HL-60 (cell line): Measurements from ENCODE around the gene PAWR.

Experiments
- GABPA ChIP-seq: IDR thresholded peaks from 2 replicates; pipeline ENCODE4 v1.6.1; 2012; ENCODE audit warnings: low read depth
- POLR2AphosphoS5 ChIP-seq: IDR thresholded peaks from 2 replicates; pipeline ENCODE4 v1.6.1; 2012; ENCODE audit warnings: low read depth
- SPI1 ChIP-seq: IDR thresholded peaks from 2 replicates; pipeline ENCODE4 v1.6.1; 2012; ENCODE audit warnings: low read depth, mild to moderate bottlenecking, borderline replicate concordance
- TF ChIP-seq, protein P1 (sequence below): IDR thresholded peaks from one replicate; pipeline ENCODE4 v1.5.1; 2011; ENCODE audit warnings: low read length, control low read depth, inconsistent platforms; ENCODE audit not compliant: insufficient read depth
- TF ChIP-seq, protein P2 (sequence below): IDR thresholded peaks from 2 replicates; pipeline ENCODE4 v1.6.1; 2012; ENCODE audit warnings: low read depth; ENCODE audit not compliant: insufficient replicate concordance

DNA sequence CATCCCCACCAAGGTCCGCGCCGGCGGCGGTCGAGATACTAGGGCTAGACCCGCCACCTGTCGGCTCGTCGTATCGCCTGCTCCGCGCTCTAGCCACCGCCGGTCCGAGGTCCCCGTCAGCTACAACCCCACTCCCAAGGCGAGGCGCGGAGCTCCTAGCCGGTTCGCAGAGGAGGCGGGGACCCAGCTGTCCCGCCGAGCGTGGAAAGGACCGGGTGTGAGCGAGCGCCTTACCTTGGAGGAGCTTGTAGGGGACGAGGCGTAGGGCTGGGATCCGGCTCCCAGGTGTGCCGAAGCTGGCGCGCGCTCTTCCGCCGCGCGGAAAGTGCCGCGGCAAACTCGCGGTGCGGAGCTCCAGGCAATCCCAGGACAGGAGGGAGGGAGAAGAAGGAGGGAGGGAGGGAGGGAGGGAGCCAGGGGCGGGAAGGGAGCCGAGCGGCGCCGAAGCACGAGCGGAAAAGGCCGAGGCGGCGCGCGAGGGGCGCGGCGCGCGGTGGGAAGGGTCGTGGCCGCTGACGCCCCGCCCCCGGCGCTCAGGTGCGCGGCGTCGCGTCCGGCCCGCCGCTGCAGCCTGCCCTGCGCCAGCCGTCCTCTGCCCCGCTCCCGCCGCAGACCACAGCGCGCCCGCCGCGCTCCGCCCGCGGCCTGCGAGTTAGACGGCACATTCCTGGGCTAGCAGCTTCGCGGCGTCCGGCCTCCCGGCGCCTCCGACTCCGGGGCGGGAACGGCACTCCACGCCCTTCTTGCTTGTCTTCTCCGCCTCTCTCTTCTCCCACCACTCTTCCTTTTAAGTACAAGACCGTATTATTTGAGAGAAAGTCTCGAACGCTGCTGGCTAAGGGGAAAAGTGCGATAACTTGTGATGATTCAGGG lies at the start of gene PAWR:
- TF ChIP-seq, protein P1, sequence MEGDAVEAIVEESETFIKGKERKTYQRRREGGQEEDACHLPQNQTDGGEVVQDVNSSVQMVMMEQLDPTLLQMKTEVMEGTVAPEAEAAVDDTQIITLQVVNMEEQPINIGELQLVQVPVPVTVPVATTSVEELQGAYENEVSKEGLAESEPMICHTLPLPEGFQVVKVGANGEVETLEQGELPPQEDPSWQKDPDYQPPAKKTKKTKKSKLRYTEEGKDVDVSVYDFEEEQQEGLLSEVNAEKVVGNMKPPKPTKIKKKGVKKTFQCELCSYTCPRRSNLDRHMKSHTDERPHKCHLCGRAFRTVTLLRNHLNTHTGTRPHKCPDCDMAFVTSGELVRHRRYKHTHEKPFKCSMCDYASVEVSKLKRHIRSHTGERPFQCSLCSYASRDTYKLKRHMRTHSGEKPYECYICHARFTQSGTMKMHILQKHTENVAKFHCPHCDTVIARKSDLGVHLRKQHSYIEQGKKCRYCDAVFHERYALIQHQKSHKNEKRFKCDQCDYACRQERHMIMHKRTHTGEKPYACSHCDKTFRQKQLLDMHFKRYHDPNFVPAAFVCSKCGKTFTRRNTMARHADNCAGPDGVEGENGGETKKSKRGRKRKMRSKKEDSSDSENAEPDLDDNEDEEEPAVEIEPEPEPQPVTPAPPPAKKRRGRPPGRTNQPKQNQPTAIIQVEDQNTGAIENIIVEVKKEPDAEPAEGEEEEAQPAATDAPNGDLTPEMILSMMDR = no peak
- TF ChIP-seq, protein P2, sequence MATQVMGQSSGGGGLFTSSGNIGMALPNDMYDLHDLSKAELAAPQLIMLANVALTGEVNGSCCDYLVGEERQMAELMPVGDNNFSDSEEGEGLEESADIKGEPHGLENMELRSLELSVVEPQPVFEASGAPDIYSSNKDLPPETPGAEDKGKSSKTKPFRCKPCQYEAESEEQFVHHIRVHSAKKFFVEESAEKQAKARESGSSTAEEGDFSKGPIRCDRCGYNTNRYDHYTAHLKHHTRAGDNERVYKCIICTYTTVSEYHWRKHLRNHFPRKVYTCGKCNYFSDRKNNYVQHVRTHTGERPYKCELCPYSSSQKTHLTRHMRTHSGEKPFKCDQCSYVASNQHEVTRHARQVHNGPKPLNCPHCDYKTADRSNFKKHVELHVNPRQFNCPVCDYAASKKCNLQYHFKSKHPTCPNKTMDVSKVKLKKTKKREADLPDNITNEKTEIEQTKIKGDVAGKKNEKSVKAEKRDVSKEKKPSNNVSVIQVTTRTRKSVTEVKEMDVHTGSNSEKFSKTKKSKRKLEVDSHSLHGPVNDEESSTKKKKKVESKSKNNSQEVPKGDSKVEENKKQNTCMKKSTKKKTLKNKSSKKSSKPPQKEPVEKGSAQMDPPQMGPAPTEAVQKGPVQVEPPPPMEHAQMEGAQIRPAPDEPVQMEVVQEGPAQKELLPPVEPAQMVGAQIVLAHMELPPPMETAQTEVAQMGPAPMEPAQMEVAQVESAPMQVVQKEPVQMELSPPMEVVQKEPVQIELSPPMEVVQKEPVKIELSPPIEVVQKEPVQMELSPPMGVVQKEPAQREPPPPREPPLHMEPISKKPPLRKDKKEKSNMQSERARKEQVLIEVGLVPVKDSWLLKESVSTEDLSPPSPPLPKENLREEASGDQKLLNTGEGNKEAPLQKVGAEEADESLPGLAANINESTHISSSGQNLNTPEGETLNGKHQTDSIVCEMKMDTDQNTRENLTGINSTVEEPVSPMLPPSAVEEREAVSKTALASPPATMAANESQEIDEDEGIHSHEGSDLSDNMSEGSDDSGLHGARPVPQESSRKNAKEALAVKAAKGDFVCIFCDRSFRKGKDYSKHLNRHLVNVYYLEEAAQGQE = no peak
- TF ChIP-seq POLR2AphosphoS5 (no peak), GABPA (no peak), SPI1 (no peak)
